Liver (tissue), 3 donors: ENCODE data around the gene JAK1.

Source experiments
- EGR1 ChIP-seq, 2 donors: IDR thresholded peaks; 2 replicates each; pipeline ENCODE4 v1.6.1; 2016 to 2018; ENCODE audit warnings: antibody characterized with exemption in 2 of 2, low read depth in 2 of 2
- FOXA1 ChIP-seq: IDR thresholded peaks from 2 replicates; pipeline ENCODE4 v1.6.1; 2016; ENCODE audit warnings: antibody characterized with exemption
- FOXA2 ChIP-seq: IDR thresholded peaks from 2 replicates; pipeline ENCODE4 v1.6.1; 2016; ENCODE audit warnings: antibody characterized with exemption
- RAD21 ChIP-seq, 2 donors: IDR thresholded peaks; 2 replicates each; pipeline ENCODE4 v1.6.1; 2016; ENCODE audit warnings: antibody characterized with exemption in 2 of 2, mild to moderate bottlenecking in 2 of 2
- SP1 ChIP-seq: IDR thresholded peaks from 2 replicates; pipeline ENCODE4 v1.6.1; 2018; ENCODE audit warnings: antibody characterized with exemption, mild to moderate bottlenecking
- YY1 ChIP-seq: IDR thresholded peaks from 2 replicates; pipeline ENCODE4 v1.6.1; 2016; ENCODE audit warnings: antibody characterized with exemption, mild to moderate bottlenecking
- TF ChIP-seq, protein P1 (sequence below): fragments of 150-350 bp; IDR thresholded peaks from 2 replicates; pipeline ENCODE4 v1.5.1; 2017; ENCODE audit warnings: improper control_type of control experiment, low read depth, low read length; ENCODE audit not compliant: missing input control
- TF ChIP-seq, protein P2 (sequence below): IDR thresholded peaks from 2 replicates; pipeline ENCODE4 v1.6.1; 2016; ENCODE audit warnings: antibody characterized with exemption
- TF ChIP-seq, protein P3 (sequence below): IDR thresholded peaks from 2 replicates; pipeline ENCODE4 v1.6.1; 2016; ENCODE audit warnings: antibody characterized with exemption
- donor health status: healthy.
- donor health status: healthy.

DNA sequence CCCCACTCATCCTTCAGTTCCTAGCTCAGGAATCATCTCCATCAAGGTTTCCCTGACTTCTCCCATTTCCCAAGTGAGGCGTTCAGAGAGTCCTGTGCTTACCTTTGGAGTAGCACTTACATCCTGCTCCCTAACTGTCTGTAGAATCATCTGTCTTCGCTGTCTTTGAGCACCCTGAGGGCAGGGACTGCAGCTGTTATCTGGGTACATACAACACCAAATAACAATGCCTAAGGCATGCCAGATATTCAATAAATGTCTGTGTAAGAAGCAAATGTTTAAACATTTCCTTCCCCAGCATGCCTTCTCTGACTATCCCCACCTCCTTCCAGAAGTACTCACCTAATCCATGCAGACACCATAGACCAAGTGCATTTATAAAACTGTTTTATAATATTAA, 65.4 kb downstream of the JAK1 start:
- TF ChIP-seq, protein P1, sequence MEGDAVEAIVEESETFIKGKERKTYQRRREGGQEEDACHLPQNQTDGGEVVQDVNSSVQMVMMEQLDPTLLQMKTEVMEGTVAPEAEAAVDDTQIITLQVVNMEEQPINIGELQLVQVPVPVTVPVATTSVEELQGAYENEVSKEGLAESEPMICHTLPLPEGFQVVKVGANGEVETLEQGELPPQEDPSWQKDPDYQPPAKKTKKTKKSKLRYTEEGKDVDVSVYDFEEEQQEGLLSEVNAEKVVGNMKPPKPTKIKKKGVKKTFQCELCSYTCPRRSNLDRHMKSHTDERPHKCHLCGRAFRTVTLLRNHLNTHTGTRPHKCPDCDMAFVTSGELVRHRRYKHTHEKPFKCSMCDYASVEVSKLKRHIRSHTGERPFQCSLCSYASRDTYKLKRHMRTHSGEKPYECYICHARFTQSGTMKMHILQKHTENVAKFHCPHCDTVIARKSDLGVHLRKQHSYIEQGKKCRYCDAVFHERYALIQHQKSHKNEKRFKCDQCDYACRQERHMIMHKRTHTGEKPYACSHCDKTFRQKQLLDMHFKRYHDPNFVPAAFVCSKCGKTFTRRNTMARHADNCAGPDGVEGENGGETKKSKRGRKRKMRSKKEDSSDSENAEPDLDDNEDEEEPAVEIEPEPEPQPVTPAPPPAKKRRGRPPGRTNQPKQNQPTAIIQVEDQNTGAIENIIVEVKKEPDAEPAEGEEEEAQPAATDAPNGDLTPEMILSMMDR = no peak
- TF ChIP-seq YY1 (no peak), FOXA2 (no peak), FOXA1 (no peak), SP1 (no peak), EGR1 (IDR thresholded peaks at IDR 0.05; ENCODE audit: low read depth in 2 of 2) (no peak), RAD21 (IDR thresholded peaks at IDR 0.05) (no peak)
- TF ChIP-seq, protein P2, sequence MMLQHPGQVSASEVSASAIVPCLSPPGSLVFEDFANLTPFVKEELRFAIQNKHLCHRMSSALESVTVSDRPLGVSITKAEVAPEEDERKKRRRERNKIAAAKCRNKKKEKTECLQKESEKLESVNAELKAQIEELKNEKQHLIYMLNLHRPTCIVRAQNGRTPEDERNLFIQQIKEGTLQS = no peak
- TF ChIP-seq, protein P3, sequence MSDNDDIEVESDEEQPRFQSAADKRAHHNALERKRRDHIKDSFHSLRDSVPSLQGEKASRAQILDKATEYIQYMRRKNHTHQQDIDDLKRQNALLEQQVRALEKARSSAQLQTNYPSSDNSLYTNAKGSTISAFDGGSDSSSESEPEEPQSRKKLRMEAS = no peak
